Measurements from ENCODE around the gene SRRM4.

SRRM4 gene

DNA sequence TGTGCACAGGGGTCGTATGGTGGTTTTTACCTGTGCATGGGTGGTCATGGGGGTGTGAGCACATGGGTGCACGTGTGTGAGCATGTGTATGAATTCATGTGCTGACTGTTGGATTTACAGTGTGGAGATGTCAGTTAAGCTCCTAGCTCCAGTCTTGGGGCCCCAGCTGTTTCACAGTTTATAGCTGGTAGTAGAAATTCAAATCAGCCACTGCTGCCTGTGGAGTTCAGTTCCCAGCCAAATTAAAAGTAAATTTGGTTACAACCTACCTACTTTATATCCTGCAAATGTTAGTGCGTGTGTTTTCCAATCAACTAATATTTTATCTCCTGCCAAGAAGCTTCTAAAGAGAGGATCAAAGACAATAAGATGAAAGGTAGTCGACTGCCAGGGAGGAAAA is 141.4 kb downstream of the SRRM4 start:
- no peak for DNase-seq (ENCODE audit: low spot score)

DNA sequence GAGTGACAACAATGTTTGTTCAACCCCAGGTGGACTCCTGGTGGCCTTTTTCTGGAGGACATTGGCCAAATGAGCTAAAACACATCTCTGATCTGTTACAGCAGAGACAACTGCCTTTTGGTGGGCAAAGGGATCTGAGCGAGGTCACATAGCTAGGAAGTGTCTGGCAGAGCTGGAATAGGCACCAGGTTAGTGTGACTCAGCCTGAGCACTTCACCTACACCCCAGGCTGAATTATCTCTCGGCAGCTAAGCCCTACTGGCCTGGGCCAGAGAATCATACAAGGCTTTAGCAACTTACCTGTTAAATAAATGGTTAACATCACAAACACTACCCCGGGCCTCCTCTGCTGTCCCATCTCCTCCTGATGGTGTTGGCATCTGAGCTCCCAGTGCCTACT is 147.2 kb downstream of the SRRM4 start:
- DNase-seq (ENCODE audit: low spot score), result no peak

DNA sequence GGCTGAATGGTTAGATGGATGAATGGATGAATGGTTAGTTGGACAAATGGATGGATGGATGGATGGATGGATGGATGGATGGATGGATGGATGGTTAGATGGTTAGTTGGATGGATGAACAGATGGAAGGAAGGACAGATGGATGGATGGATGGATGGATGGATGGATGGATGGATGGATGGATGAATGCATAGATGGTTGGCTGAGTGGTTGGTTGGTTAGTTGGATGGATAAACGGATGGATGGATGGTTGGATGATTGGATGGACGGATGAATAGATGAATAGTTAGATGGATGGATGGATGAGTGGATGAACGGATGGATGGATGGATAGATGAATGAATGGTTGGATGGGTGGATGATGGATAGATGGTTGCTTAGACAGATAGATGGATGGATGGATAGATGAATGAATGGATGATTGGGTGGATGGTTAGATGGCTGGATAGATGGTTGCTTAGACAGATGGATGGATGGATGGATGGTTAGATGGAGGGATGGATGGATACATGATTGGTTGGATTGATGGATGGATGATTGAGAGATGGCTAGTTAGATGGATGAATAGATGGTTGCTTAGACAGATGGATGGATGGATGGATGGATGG is 148.6 kb downstream of the SRRM4 start:
- DNase-seq (ENCODE audit: low spot score), result no peak

DNA sequence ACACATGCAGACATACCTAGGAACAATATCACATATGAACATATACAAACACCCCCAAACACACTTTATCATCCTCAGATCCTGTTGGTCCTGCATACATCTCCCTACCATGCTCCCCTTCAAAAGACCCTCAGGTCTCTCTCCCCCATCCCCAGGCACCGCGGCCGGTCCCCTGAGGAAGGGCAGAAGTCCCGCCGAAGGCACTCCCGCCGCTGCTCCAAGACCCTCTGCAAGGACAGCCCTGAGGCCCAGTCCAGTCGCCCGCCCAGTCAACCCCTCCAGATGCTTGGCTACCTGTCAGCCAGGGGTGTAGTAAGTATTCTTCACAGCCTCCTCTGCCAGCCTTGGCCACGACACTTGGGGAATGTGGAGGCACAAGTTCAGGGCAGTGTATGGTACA is 149.2 kb downstream of the SRRM4 start:
- no peak for DNase-seq (ENCODE audit: low spot score)

DNA sequence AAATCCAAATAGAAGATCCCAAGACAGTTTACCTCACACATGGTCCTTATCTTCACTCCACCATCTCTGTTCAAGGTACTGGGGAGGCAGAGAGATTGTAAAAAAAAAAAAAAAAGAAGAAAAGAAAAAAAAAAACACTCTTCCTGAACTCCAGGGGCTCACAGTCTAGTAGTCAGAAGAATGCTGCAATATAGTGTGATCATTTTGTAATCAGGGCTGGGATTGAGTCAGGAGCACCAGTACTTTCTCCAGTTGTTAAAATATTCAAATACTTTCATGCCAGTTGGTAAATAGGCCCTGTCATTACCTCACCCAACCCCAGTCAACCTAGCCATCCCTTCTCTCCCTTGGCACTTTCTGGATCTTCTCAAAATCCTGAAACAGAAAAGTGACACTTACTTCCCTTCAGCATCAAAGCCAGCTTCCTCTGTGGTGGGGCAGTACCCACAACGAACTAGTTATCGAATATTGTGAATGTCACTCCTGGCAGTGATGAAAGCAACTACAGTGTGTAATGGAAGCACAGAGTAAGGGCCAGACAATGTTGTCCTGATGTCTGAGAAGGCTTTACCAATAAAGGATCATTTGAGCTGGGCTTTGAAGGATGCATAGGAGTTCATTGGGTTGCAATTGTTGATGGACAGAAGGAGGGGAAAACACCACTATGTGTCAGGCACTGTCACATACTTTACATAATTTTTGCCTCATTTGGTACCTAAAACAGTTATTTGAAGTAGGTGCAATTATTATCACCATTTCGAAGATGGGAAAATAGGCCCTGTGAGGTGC is 153.1 kb downstream of the SRRM4 start:
- DNase-seq (ENCODE audit: low spot score), result no peak

DNA sequence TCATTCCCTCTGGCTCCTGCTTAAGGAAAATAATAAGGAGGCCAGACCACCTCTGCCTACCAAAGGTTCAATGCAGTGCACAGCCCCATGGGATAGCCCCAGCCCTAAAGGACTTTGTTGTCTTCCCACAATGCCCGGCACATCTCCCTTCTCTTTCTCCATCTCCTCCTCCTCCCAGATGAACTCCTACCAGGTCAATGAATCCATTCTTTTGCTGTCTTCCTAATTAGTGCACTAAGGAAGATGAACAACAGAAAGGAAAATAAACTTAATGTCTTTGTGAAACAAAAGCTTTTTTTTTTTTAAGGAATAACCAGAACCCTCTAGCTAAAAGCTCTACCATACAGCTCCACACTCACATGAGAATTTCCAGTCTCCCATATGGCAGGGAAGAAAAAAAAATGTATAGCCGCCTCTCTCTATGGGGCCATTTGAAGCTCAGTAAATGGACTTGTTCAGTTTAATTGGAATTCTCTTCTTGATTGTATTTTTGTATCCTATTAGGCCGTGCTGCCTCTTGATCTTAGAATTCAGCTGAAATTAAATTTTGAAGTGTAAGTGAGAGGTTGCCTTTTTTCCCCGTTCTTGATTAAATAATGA is 155.6 kb downstream of the SRRM4 start:
- no peak for DNase-seq (ENCODE audit: low spot score)

DNA sequence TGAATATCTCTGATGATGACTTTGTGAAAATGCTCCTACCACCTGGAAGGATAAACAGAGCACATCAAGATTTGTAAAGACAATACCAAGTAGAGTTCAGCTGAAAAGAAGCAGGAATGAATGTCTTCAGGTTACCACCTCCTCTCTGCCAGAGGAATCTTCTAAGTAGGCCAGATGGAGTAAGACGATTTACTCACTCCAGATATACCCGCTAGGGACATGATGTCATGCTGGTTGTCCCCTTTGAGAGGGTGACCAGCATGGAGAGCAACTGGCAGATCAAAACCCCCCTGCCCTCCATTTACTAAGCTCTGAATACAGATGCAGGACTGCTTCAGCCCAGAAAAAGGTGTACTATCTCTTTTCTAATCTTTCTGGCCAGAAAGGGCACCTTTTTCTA is 158.1 kb downstream of the SRRM4 start:
- DNase-seq (ENCODE audit: low spot score), result no peak

DNA sequence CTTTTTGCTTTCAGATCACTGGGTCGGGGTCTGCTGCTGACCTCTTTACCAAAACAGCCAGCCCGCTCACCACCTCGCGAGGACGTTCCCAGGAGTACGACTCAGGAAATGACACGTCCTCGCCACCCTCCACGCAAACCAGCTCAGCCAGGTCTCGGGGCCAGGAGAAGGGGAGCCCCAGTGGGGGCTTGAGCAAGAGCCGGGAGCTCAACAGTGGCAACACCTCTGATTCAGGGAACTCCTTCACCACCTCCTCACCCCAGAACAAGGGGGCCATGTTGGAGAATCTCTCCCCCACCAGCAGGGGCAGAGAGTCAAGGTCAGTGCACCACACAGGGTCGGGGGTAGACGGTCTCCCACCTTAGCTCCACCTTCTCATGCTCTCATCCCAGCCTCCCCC is 164.0 kb downstream of the SRRM4 start:
- DNase-seq (ENCODE audit: low spot score), result no peak

DNA sequence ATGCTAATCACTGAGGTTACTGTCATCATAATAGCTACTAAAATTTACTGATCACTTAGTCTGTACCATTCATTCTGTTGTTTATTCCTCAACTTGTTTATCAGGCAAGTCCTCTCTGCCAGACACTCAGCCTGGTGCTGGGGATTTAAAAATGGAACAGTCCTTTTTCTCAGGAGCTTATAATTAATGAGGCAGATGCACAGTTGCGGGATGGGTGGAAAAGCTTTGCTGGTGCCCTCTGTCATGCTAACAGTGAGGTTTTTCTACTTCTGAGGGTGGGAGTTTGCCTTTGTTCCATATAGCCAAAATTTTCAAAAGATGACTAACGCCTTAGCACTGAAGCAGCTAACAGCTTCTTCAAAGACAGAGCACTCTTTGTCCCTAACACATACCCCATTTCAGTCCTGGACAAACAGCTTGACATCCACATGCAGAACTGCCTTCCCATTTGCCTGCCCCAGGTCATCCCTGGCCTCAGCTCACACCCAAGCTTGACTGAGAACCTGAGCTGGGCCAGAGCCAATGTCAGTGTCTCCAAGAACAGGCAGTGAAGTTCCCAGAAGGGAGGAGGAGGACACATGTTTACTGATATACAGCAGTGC is 166.6 kb downstream of the SRRM4 start:
- DNase-seq (ENCODE audit: low spot score), result no peak

DNA sequence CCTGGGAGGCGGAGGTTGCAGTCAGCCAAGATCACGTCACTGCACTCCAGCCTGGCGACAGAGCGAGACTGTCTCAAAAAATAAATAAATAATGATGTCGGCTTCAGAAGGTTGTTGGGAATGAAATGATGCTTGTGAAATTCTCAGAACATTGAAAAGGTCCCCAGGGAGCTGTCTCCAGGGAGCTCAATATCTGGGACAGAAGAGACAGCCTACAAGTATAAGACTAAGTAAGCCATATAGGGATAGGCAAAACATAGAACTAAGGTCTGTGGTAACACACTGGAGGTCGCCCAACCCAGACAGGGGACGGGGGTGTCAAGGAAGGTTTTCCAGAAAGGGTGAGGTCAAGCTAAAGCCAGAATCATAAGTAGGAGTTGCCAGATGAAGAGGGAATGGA is 167.9 kb downstream of the SRRM4 start:
- no peak for DNase-seq (ENCODE audit: low spot score)

DNA sequence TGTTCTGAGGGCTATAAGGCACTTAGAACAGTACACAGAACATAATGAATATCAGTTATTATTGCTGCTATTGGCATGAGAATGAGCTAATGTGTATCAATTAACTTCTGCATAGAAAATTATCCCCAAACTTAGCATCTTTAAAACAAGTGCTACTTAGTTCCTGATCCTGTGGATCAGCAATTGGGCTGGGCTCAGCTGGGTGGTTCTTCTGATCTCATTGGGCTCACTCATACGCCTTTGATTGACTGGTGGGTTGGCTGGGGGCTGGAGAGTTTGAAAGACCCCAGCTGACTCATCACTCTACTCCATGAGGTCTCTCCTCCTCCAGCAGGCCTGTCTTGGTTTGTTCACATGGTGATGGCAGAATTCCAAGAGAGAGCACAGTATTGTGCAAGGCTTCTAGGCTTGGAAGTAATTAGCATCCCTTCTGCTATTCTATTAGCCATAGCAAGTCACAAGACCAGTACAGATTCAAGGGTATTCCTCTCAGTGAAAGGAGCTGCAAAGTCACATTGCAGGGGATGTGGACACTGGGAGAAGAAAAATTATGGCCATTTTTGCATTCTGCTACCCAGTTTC is 170.2 kb downstream of the SRRM4 start:
- DNase-seq (ENCODE audit: low spot score), result no peak

DNA sequence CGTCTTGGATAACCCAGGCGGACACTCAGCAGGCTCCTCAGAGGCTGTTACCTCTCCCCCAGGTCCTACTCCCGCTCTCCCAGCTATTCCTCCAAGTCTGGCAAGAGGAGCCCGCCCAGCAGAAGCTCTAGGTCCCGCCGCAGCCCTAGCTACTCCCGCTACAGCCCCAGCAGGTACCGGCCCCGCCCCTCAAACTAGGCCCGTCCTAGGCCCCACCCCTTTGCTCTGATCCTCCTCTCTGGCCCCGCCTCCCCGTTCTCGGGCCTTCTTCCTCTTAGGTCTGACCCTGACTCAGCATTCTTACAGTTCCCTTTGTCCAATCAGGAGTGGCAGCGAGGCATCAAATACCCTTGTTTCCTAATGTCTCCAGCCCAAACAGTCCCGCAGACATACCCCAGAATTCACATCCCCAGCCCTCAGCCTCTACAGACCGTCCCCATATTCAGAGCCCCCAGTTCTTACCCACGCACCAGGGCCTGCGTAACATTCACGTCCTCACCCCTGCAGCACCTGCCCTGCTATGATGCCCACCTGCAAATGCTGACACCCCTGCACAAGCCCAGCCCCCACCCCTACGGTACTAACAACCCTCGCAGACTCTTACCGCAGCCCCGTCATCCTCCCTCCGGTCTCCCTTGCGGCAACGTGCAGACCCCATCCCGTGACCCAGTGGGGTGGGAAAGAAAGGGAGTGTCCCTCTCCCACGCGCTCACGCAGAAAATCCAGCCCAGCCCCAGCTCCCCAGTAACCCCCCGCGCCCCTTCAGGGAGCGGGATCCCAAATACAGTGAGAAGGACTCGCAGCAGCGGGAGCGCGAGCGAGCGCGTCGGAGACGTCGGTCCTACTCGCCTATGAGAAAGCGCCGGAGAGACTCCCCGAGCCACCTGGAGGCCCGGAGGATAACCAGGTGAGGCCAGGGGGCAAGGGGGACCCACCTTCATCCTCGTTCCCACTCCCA is 172.4 kb downstream of the SRRM4 start:
- peak; percentile 41 for DNase-seq (ENCODE audit: low spot score)

DNA sequence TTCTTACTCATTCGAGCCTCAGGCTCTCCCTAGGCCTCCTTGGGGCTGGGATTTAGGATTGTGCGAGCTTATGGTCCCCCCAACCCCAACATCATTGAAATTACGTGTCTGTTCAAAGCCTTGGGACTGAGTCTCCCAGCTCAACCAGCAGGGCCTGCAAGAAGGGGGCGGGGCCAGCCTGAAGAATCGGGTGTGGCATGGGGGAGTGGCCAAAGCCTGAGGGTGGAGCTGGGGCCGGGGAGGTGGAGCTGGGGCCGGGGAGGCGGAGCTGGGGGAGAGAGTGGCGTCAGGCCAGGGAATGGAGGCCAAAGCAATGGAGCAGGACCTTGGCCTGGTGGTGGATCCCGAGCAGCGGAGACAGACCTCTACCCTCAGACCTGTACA is 173.1 kb downstream of the SRRM4 start:
- DNase-seq (ENCODE audit: low spot score), result peak; percentile 62

DNA sequence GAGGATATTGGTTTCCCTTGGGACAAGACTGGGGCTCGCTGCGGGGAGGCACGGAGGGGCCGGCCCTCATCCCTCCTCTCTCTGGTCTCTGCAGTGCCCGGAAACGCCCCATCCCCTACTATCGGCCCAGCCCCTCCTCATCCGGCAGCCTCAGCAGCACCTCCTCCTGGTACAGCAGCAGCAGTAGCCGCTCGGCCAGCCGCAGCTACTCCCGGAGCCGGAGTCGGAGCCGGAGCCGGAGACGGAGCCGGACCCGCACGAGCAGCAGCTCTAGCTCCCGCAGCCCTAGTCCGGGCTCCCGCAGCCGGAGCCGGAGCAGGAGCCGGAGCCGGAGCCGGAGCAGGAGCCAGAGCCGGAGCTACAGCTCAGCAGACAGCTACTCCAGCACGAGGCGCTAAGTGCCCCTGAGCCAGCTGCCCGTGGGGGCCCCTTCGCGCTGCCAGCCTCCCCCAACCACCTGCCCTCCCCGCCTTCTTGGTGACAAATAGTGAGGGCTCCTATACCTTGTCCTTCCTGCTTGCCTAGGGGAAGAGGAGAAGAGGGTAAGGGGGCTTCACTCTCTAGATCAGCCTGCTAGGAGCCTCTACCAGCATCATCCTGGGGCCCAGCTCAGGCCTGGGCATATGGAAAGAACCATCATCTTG is 175.2 kb downstream of the SRRM4 start:
- DNase-seq (ENCODE audit: low spot score), result no peak

DNA sequence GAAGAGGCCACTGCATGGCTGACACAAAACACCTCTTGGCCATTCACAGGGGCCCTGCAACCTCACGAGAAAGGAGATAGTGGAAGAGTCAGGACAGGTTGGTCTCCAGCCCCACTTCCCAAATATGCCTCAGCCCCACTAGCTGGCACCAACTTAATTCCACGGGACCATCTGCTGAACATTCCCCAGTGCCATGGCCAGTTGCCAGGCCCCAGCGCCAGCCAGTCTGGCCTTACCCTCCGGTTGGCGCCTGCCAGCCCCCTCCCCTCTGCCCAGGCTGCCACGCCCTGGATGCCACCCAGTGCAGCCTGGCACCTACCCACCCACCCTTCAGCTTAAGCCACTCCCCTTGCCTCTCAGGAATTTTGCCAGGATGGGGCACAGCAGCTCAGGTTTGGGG is 176.2 kb downstream of the SRRM4 start:
- DNase-seq (ENCODE audit: low spot score), result no peak

DNA sequence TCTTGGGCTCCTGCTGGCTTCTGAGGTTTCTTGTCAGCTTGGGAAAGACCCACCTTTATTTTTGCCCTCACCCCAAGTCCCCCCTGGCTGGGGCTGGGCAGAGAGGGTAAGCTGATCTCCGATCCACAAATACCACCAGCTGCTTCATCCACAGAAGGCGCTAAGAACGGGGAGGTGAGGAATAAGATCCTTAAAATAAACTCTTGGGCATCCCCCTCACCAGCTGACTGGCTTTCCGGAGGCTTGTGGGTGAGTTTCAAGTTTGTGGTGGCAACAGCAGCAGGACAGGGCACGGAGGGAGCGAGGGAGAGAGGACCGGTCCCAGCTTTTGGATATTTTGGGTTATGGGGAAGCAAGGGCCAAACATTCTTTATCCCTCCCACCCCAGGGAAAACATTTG is 176.6 kb downstream of the SRRM4 start:
- no peak for DNase-seq (ENCODE audit: low spot score)

DNA sequence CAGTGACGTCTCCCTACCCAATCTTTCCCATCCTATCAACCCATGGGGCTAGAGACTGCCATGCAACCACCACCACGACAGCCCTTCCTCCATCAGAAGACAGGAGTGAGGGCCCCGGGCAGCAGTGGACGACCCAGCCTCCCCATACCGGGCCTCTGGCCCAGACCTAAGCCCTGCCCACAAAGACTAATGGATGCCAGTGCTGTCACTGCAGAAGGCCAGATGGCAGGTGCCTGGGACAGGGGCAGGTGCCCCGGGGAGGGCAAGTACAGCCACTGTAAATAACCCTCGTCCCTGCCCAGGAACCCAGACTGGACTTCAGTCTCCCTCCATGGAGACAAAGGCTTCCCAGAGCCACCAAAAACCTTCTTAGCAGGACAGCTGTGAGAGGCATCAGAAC is 177.1 kb downstream of the SRRM4 start:
- no peak for DNase-seq (ENCODE audit: low spot score)

DNA sequence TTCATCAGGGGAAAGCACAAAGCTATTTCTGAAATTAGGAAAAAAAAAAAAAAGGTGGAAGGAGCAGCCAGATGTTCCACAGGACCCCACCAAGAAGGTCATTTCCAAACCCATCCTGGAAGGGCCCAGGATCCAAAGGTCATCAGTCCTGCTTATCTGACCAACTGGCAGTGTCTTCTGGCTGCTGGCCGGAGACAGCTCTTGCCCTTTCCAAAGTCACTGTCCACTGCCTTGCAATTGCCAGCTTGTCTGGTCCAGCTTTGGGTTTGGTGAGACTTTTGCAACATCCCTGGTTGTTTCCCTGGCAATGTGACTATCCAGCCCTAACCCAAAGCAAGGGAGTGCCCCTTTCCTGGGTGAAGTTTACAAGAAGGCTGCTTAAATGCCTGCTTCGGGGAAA is 178.5 kb downstream of the SRRM4 start:
- DNase-seq (ENCODE audit: low spot score), result no peak

DNA sequence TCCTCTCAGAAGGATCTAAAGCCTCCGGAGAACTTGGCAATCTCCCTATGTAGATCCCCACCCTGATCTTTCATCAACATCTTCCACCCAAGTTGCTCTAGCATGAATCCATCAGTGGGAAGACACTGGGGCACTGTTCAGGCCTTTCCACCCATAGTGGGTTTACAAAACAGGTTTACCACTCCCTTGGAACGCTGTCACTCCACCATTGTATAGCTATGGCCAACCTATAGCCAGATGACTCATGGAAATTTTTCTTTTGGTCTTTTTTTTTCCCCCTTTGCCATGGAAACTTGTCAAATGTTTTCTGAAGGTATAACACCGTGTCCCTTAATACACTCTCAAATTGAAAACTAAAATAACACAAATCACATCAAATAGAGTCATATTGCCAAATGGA is 186.6 kb downstream of the SRRM4 start:
- no peak for DNase-seq (ENCODE audit: low spot score)

DNA sequence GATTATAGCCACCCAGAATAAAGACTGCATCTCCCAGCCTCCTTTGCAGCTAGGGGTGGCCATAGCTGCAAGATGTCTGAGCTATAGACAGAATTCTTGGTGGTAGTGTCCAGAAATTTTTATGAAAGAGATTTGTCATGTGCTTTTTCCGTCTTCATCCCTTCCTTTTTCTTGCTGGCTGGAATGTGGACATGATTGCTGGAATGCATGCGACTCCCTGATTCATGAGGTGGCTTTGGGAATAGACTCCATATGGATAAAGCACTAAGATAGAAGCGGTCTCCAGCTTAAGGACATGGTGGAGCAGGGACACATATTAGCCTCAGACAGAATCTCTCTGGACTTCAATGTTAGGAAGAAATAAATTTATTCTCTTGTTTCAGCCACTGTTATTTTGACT is 187.4 kb downstream of the SRRM4 start:
- DNase-seq (ENCODE audit: low spot score), result no peak

DNA sequence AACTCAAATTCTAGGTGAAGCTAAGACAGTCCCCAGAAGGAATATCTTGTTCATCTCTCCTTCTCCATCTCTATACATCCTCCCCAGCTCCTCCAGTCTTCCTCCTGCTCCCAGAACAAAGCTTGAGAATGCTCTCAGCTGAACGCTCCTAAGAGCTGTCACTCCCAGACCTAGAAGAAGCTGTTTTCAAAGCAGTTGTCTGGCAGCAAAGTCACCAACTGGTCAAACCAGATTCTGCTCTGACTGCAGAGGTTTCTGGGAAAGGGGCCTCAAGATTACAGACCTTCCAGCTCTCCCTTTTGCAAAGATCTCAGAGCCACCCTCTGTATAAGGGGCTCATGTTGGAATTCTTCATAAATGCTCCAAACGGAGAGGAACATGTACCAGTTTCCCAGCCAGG is 187.8 kb downstream of the SRRM4 start:
- no peak for DNase-seq (ENCODE audit: low spot score)

Data from NAMALWA (cell line).